Measurements from ENCODE around the gene AUTS2. TPM values are rescaled to one million over a fixed set of nuclear protein-coding genes. Genes with fewer than 3 reads are reported as not detected.

AUTS2 gene
- total and polyA plus RNA-seq, 2 of the 8 experiments (the other 6 are each of a cell fraction or from before 2014, with no cell fraction given) = 25.9 to 101 TPM

DNA sequence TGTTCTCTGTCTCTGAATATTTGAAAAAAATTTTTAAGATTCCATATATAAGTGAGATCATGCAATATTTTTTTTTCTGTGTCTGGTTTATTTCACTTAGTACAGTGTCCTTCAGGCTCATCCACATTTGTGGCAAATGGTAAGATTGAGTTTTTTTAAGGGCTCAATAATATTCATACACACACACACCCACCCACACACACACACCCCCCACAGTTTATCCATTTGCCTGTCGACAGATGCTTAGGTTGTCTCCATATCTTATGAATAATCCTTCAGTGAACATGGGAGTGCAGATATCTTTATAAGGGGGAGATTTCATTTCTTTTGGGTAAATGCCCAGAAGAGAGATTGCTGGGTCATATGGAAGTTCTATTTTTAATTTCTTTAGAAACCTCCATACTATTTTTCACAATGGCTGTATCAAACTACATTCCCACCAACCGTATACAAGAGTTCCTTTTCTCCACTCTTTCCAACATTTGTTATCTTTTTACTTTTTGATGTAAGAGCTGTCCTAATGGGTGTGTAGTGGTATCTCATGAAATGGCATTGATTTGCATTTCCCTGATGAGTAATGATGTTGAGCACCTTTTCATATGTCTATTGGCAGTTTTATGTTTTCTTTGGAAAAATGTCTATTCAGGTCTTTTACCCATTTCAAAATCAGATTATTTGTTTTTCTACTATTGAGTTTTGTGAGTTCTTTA lies 35.0 kb downstream of the AUTS2 start:
- no peak for FAIRE-seq

More for the DNA sequence above, 35.0 kb downstream of the AUTS2 start:
- Histone ChIP-seq H3K9ac (replicated peaks in 1 of 4; ENCODE audit: extremely low read depth in 1 of 4, low read depth in 3 of 4, low read length in 3 of 4) (no peak overlapping the region), H3K27me3 (replicated peaks in 1 of 4; ENCODE audit: control insufficient read depth in 3 of 4, extremely low read depth in 1 of 4, insufficient read depth in 3 of 4, low read length in 3 of 4) (peaks cover 0 to 14% (median 3%) of the 10 kb centered on the region in 4 experiments; a peak in 6 of 7 replicates), H3K4me1 (replicated peaks in 1 of 4; ENCODE audit: control insufficient read depth in 3 of 4, insufficient read depth in 4 of 4, low read length in 3 of 4) (no peaks in the 10 kb centered on the region), H3K9me3 (ENCODE audit: insufficient read depth in 2 of 2, low read depth in 1 of 2, low read length in 1 of 2) (no peaks in the 10 kb centered on the region), H2BK5ac (ENCODE audit: low read depth, low read length) (no peak overlapping the region), H3K79me1 (ENCODE audit: low read depth, low read length) (no peaks in the 10 kb centered on the region), H2BK120ac (replicated peaks; ENCODE audit: low read depth, low read length) (no peak overlapping the region), H3K23ac (ENCODE audit: insufficient read length) (no peak overlapping the region), H3K27ac (ENCODE audit: low read depth, low read length) (no peak overlapping the region), H2BK12ac (ENCODE audit: low read depth, low read length) (no peak overlapping the region), H3K23me2 (ENCODE audit: low read depth, low read length) (no peaks in the 10 kb centered on the region), H3K79me2 (ENCODE audit: control insufficient read depth in 1 of 2, insufficient read depth in 2 of 2, low read length in 2 of 2) (no peaks in the 10 kb centered on the region), H4K8ac (ENCODE audit: extremely low read depth, insufficient read depth, low read length) (no peak overlapping the region), H3K18ac (ENCODE audit: extremely low read depth, low read length) (no peak overlapping the region), H4K20me1 (replicated peaks in 1 of 2; ENCODE audit: control insufficient read depth in 1 of 2, insufficient read depth in 2 of 2, low read length in 2 of 2) (no peaks in the 10 kb centered on the region), H3K36me3 (ENCODE audit: control insufficient read depth in 2 of 4, insufficient read depth in 4 of 4, low read length in 3 of 4) (no peaks in the 10 kb centered on the region), H2AFZ (ENCODE audit: low read length) (no peak overlapping the region), H2BK15ac (ENCODE audit: low read length) (no peak overlapping the region), H2AK5ac (ENCODE audit: low read depth, low read length) (no peak overlapping the region), H4K5ac (ENCODE audit: insufficient read length, low read depth, low read length) (no peak overlapping the region), H2BK20ac (ENCODE audit: low read length) (no peak overlapping the region), H3K4ac (replicated peaks; ENCODE audit: insufficient read length, low read depth, low read length) (no peak overlapping the region), H3K56ac (replicated peaks; ENCODE audit: insufficient read length, low read depth, low read length) (no peak overlapping the region), H3K14ac (ENCODE audit: insufficient read length) (no peak overlapping the region), H3K4me3 (ENCODE audit: extremely low read depth in 1 of 4, insufficient read depth in 2 of 4, low read depth in 3 of 4, low read length in 4 of 4) (no peak overlapping the region), H4K91ac (replicated peaks; ENCODE audit: insufficient read length, low read length) (no peak overlapping the region), H3K4me2 (ENCODE audit: insufficient read depth in 1 of 2, low read depth in 2 of 2, low read length in 2 of 2) (no peak overlapping the region)
- no peak for DNase-seq (ENCODE audit: low read depth in 1 of 2, low spot score in 2 of 2)
- CTCF ChIA-PET (ENCODE audit: partially characterized antibody) = no interaction called here
- POLR2A ChIA-PET (ENCODE audit: partially characterized antibody) = no interaction called here
- TF ChIP-seq CBX8 (IDR thresholded peaks at IDR 0.05; ENCODE audit: borderline replicate concordance, low read depth, low read length) (no peak), GABPA (IDR thresholded peaks at IDR 0.05; ENCODE audit: borderline replicate concordance, insufficient read depth, low read length) (no peak), TCF12 (IDR thresholded peaks at IDR 0.05; ENCODE audit: low read depth, low read length) (no peak), CTBP2 (IDR thresholded peaks at IDR 0.05; ENCODE audit: borderline replicate concordance, insufficient read depth, insufficient read length, low read length) (no peak), PHF8 (conservative IDR thresholded peaks at IDR 0.05; ENCODE audit: low read depth, low read length) (no peak), BRCA1 (IDR thresholded peaks at IDR 0.05; ENCODE audit: low read depth, low read length) (no peak), BCL11A (IDR thresholded peaks at IDR 0.05; ENCODE audit: low read depth in 2 of 2, low read length in 2 of 2) (no peak), POLR2A (IDR thresholded peaks at IDR 0.05; ENCODE audit: control extremely low read depth in 1 of 2, low read depth in 2 of 2, low read length in 2 of 2) (no peak), KDM5A (IDR thresholded peaks at IDR 0.05; ENCODE audit: low read length) (no peak), JUND (IDR thresholded peaks at IDR 0.05; ENCODE audit: low read length) (no peak), RNF2 (IDR thresholded peaks at IDR 0.05; ENCODE audit: borderline replicate concordance, low read depth, low read length, missing control alignments, poor library complexity, severe bottlenecking) (no peak)
- TF ChIP-seq, protein P1, sequence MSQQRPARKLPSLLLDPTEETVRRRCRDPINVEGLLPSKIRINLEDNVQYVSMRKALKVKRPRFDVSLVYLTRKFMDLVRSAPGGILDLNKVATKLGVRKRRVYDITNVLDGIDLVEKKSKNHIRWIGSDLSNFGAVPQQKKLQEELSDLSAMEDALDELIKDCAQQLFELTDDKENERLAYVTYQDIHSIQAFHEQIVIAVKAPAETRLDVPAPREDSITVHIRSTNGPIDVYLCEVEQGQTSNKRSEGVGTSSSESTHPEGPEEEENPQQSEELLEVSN (IDR thresholded peaks at IDR 0.05) = no peak
- 87% methylated on average over 2 of the region's 2 CpGs; no CpG with 5 or more reads in 1 of the 2 experiments for WGBS, 2 experiments (ENCODE audit: extremely low coverage in 1 of 2, insufficient coverage in 1 of 2, insufficient read length in 1 of 2, insufficient replicate concordance in 2 of 2, low coverage in 1 of 2, low lambda C conversion rate in 2 of 2, missing lambda C conversion rate in 1 of 2)
